ENCODE results near the gene COL9A3. TPM values are rescaled to one million over a fixed set of nuclear protein-coding genes. Genes with fewer than 3 reads are reported as not detected.

Gene COL9A3
- total RNA-seq, 1 experiment from 2014 or later = 150 TPM

- no peaks in the 10 kb centered on the region for H4K20me1 ChIP-seq (ENCODE audit: control insufficient read depth, insufficient read depth, insufficient read length)
- no peak overlapping the region for H3K18ac ChIP-seq (ENCODE audit: insufficient read length, low read depth, low read length)
- H2AFZ ChIP-seq (ENCODE audit: low read length) = no peak overlapping the region
- H3K23me2 ChIP-seq (ENCODE audit: insufficient read length, low read depth, low read length, poor library complexity, severe bottlenecking) = peaks cover 10% of the 10 kb centered on the region
- no peak overlapping the region for H3K4me2 ChIP-seq (ENCODE audit: insufficient read depth, insufficient read length, low read length)
- H3K79me1 ChIP-seq (ENCODE audit: insufficient read depth, low read depth, low read length, poor library complexity, severe bottlenecking) = no peaks in the 10 kb centered on the region
- Mint-ChIP-seq H3K4me3 (no peak overlapping the region), H3K27ac (no peak overlapping the region), H3K27me3 (ENCODE audit: low read depth) (peaks cover 5% of the 10 kb centered on the region), H3K9me3 (no peaks in the 10 kb centered on the region), H3K36me3 (ENCODE audit: insufficient read depth in 1 of 3, low read depth in 3 of 3) (peaks cover 2 to 28% (median 27%) of the 10 kb centered on the region in 3 experiments), H3K4me1 (peaks cover 14 to 16% of the 10 kb centered on the region in 2 experiments)
- no peak overlapping the region for H3K56ac ChIP-seq (ENCODE audit: insufficient read length, low read depth, low read length)
- H2BK120ac ChIP-seq (ENCODE audit: low read depth, low read length, poor library complexity, severe bottlenecking) = no peak overlapping the region
- no peak overlapping the region for H3K23ac ChIP-seq (ENCODE audit: insufficient read length, low read depth, low read length)
- H2BK20ac ChIP-seq (ENCODE audit: low read depth, low read length, poor library complexity, severe bottlenecking) = no peak overlapping the region
- no peak overlapping the region for H3K14ac ChIP-seq (ENCODE audit: insufficient read depth, low read length)
- no peak overlapping the region for H2BK5ac ChIP-seq (ENCODE audit: insufficient read length, low read length)
- no peaks in the 10 kb centered on the region for H3K27me3 ChIP-seq (ENCODE audit: insufficient read depth, low read length)
- no peak overlapping the region for H2BK15ac ChIP-seq (ENCODE audit: low read depth, low read length)
- no CpG with 5 or more reads among the region's 21 CpGs for WGBS (ENCODE audit: extremely low coverage, insufficient read length, low lambda C conversion rate)
- no peak overlapping the region for H2AK5ac ChIP-seq (ENCODE audit: insufficient read length, low read length)
- DNase-seq = no peak
- H2BK12ac ChIP-seq (ENCODE audit: insufficient read length, low read depth, low read length) = no peak overlapping the region
- no peak overlapping the region for H4K5ac ChIP-seq (ENCODE audit: insufficient read length, low read depth, low read length)
- no peaks in the 10 kb centered on the region for H3K9me3 ChIP-seq (ENCODE audit: control insufficient read depth, low read depth, low read length)
- no peak overlapping the region for H4K8ac ChIP-seq (replicated peaks; ENCODE audit: insufficient read length, low read depth, low read length)
- no peak overlapping the region for H3K9ac ChIP-seq (ENCODE audit: extremely low read depth, insufficient read length, low read length)
- H3K79me2 ChIP-seq (ENCODE audit: insufficient read depth, low read length) = no peaks in the 10 kb centered on the region
- TF ChIP-seq CTCF (conservative IDR thresholded peaks at IDR 0.05) = no peak
- H3K4ac ChIP-seq (ENCODE audit: low read depth, low read length) = no peak overlapping the region
- no peak overlapping the region for H3T11ph ChIP-seq (ENCODE audit: low read length)
- no peak overlapping the region for H4K91ac ChIP-seq (ENCODE audit: insufficient read length, low read depth, low read length)
- H3K4me1 ChIP-seq (ENCODE audit: insufficient read depth, low read length) = no peaks in the 10 kb centered on the region; the same call in 1 of the 2 replicates
- H3K27ac ChIP-seq (ENCODE audit: insufficient read length, low read depth, low read length) = no peak overlapping the region
These were observed 5.5 kb upstream of the COL9A3 start for GRCh38 chr20:62811320-62811719.

Measured in H9 (cell line).